ENCODE data around the gene AQP6.

GRCh38 chr12:49956663-49957569 lies 15.8 kb upstream of the AQP6 start:
- TF ChIP-seq REST (IDR thresholded peaks at IDR 0.05; ENCODE audit: insufficient read depth in 1 of 2, low read depth in 2 of 2, low read length in 1 of 2) = no peak
- TF ChIP-seq POLR2AphosphoS5 (IDR thresholded peaks at IDR 0.05; ENCODE audit: low read depth, low read length) = no peak

Data from Panc1 (cell line).